NCI-H187 treated with DMSO at 0.1 percent for 48 hours (cell line): ENCODE data around the gene ZNF227.
"Not testable (repeated sequence)": the region's sequence is repeated elsewhere in the genome, so short reads cannot be mapped to it uniquely, and the experiment has no call there.

Source experiments
- DNase-seq: peaks from one replicate; lab custom pipeline; 2025; lab: John Stamatoyannopoulos, UW

The ZNF227 gene

DNA sequence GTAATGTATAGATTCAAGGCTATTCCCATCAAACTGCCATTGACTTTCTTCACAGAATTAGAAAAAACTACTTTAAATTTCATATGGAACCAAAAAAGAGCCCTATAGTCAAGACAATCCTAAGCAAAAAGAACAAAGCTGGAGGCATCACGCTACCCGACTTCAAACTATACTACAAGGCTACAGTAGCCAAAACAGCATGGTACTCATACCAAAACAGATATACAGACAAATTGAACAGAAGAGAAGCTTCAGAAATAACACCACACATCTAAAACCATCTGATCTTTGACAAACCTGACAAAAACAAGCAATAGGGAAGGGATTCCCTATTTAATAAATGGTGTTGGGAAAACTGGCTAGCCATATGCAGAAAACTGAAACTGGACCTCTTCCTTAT lies 40.0 kb downstream of the ZNF227 start:
- DNase-seq, result not testable (repeated sequence)

GRCh38 chr19:44253392-44253791 lies 41.1 kb downstream of the ZNF227 start:
- not testable (repeated sequence) for DNase-seq

- no peak for DNase-seq
Observed at GRCh38 chr19:44254496-44254895, 42.2 kb downstream of the ZNF227 start.

- no peak for DNase-seq
Observed at GRCh38 chr19:44255705-44256411, 43.5 kb downstream of the ZNF227 start.

DNA sequence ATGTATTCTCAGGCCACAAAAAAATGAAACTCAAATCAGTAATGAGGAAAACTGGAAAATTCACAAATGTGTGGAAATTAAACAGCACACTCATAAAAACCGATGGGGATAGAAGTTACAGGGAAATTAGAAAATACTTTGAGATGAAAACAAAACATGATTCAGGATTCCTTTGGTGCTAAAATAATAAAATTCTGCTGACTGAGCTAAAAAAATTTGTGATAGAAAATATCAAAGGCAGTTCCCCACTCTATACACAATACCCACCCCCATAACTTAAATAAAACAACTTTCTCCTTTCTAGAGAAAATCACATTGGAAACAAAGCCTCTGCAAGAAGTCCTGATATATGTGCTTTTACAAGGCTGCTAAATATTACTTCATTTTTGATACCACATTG lies 45.8 kb downstream of the ZNF227 start:
- no peak for DNase-seq

DNA sequence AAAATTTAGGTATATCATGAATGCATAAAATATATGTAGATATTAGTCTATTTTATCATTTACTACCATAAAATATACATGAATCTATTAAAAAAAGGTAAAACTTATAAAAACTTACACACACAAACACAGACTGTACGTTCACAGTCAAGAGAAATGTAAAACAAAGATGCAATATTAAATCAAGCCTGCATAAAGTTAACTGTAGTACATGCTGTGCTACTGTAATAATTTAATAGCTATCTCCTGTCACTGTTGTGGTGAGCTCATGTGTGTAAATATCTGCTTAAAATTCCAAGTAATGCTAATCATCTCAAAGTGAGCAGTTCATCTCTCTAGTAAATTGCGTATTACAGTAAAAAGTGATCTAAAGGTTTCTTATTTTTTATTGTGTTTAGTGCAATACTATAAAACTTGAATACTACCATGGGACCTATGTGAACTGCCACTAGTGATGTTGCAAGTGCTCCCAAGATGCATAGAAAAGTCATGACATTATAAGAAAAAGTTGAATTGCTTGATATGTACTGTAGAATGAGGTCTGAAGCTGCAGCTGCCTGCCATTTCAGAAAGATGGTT lies 46.6 kb downstream of the ZNF227 start:
- no peak for DNase-seq

GRCh38 chr19:44260343-44260681 lies 48.0 kb downstream of the ZNF227 start:
- no peak for DNase-seq

DNA sequence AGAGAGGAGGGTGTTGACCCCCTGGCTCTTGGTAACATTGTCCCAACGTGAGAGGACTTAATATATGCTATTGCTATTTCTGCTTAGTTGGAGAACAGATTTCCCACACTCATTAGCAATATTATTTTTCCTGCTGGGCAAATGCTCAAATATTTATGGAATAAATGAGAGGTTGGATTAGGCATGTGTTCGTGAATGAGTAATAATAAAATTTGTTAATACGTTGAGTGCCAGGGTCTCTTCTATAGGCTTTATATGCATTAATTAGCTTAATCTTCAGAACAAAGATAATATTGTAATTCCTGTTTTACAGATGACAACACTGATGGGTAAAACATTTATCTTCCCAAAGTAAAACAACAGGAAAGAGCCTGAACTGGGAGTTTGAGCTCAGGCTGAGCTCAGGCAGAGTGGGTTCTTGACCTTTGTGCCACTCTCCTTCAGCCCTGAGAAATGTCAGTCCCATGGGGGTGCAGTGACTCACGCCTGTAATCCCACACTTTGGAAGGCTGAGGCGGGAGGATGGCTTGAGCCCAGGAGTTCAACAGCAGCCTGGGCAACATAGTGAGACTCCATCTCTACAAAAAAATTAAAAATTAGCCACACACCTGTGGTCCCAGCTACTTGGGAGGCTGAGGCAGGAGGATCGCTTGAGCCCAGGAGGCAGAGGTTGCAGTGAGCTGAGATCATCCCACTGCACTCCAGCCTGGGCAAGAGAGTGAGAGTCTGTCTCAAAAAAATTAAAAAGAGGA lies 48.5 kb downstream of the ZNF227 start:
- no peak for DNase-seq

DNA sequence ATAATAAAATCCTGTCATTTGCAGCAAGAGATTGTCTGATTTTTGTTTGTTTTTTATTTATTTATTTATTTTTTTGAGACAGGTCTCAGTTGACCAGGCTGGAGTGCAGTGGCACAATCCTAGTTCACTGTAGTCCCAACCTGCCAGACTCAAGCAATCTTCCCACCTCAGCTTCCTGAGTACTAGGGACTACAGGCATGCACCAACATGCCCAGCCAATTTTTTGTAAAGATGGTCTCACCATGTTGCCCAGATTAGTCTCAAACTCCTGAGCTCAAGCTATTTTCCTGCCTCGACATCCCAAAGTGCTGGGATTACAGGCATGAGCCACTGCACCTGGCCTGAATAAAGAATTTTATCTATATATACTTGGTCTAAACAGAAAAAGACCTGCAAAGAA lies 65.0 kb downstream of the ZNF227 start:
- DNase-seq, result no peak

GRCh38 chr19:44278181-44278690 lies 65.9 kb downstream of the ZNF227 start:
- no peak for DNase-seq

DNA sequence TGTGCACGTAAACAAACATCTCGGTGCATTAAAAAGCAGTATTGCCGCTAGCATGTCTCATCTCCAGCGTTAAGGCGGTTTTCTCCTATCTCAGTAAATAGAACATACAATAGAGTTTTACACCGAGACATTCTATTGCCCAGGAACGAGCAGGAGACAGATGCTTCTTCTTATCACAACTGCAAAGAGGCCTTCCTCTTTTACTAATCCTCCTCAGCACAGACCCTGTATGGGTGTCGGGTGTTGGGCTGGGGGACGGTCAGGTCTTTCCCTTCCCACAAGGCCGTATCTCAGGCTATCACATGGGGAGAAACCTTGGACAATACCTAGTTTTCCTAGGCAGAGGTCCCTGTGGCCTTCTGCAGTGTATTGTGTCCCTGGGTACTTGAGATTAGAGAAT lies 68.6 kb downstream of the ZNF227 start:
- DNase-seq, result no peak

DNA sequence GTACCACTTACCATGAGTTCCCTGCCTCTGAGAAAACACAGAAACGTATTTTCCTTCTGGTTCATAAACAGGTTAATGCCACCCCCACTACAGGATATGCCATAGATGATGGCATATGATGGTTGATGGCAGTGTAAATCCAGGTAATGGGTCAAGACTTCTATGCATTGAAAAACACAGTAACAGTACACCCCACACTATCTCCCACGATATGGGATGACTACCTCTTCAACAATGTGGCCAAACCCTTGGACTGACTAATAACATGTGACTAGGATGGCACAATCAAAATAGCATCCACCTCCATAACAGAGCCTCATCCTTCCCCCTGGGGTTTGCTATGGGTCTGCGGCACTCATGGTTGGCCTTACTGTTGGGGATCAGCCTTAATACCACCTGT lies 70.5 kb downstream of the ZNF227 start:
- no peak for DNase-seq

GRCh38 chr19:44284968-44285367 lies 72.6 kb downstream of the ZNF227 start:
- no peak for DNase-seq
